GM18858 (cell line): ENCODE results near the gene NR3C2.
"Not testable (repeated sequence)": the region's sequence is repeated elsewhere in the genome, so short reads cannot be mapped to it uniquely, and the experiment has no call there.

Experiments
- ATAC-seq: cut with Tn5 transposase; IDR thresholded peaks from one replicate; pipeline ENCODE4 v1.9.1; 2021; ENCODE audit not compliant: unreplicated experiment

NR3C2 gene

DNA sequence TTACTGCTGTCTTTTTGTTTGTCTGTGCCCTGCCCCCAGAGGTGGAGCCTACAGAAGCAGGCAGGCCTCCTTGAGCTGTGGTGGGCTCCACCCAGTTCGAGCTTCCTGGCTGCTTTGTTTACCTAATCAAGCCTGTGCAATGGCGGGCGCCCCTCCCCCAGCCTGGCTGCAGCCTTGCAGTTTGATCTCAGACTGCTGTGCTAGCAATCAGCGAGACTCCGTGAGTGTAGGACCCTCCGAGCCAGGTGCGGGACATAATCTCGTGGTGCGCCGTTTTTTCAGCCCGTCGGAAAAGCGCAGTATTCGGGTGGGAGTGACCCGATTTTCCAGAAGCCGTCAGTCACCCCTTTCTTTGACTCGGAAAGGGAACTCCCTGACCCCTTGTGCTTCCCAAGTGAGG lies 118.9 kb downstream of the NR3C2 start:
- ATAC-seq, result not testable (repeated sequence)

- no peak for ATAC-seq
These were observed 127.2 kb downstream of the NR3C2 start for GRCh38 chr4:148315049-148315448.

GRCh38 chr4:148312956-148313490 lies 129.2 kb downstream of the NR3C2 start:
- ATAC-seq, result no peak

DNA sequence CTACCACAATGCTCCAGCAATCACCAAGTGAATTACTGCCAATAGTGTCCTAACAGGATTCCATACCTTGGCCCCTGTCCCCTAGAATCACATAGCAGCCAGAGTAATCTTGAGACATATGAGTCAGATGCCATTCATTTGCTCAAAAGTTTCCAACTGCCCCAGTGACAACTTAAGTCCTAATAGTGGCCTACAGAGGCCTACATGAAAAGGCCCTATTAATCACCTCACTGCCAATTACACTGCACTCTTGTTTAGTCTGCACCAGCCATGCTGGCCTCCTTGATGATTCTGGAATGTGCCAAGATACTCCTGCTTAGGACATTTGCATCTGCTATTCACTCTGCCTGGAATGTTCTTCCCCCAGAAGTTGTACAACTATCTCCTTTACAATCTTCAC lies 130.7 kb downstream of the NR3C2 start:
- no peak for ATAC-seq

GRCh38 chr4:148310756-148311155 lies 131.5 kb downstream of the NR3C2 start:
- ATAC-seq, result no peak

DNA sequence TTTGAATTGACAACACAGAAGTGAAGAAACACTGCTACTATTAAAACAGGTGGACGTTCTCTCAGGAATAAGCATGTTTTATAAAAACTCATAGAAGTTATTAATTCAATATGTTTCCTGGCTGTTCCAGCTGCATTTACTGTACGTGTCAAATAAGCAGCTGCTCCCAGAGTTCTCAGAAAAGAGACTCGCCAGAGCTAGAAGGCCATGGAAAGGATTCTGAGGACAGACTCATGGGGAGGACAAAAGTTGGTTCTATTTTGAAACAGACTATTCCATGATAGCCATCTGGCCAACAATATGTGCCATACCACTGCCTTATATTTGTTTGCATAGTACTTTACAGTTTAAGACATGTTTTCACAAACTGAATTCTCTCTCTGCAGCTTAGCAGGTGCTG lies 136.5 kb downstream of the NR3C2 start:
- no peak for ATAC-seq

GRCh38 chr4:148302416-148302815 lies 139.8 kb downstream of the NR3C2 start:
- no peak for ATAC-seq

DNA sequence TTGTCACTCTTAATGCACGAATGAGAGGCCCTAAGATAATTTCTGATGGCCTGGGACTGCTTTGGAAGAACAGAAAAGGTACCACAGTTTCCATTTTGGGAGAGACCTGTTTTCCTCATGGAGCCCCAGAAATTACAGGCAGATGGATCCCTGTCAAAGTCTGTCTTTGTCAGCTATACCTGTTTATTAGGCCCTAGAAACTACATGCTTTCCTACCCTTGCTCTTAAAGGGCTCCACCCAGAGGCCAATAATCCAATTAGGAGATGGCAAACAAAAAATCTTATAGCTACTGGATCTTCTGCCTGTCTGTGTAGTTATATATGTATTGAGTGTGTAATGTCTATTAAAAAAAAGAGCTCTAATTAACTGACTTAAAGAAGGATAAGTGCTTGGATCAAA lies 141.3 kb downstream of the NR3C2 start:
- ATAC-seq, result no peak

DNA sequence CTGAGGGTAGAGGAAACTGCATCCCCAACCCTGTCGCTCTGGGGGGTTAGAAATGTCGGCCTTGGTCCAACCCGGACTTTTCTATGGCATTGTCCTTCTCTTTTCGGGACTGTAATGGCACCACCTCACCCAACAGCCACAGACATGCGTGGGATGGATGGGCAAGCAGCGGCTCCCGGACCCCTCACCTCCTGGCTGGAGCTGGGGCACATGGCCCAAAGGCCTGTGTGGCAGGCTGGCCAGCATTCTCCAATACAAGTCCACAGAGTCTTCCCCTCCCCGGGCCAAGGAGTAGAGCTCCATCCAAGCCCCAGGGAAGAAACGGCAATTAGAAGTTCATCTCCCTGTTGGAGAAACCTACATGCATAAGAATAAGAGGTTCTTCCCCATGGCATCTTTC lies 142.9 kb downstream of the NR3C2 start:
- no peak for ATAC-seq

GRCh38 chr4:148296498-148296897 lies 145.7 kb downstream of the NR3C2 start:
- ATAC-seq, result no peak

DNA sequence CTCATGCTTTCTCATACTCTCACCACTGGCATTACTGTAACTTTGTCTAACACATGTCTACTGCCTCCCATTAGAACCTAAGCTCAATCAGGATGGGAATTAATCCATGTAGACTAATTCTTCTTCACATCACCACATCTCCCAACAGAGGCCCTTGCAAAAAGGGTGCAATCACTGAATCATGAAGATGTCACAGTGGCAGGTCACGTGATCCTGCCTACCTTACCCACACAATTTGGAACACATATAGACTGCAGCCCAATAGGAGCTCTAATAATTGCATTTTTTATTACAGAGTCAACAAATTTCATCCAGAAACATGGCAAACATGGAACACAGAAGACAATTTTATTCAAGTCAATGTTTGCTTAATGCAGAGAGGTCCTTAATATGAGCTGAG lies 146.6 kb downstream of the NR3C2 start:
- ATAC-seq, result no peak

- no peak for ATAC-seq
These were observed 148.6 kb downstream of the NR3C2 start for GRCh38 chr4:148293571-148293970.

- ATAC-seq, result no peak
These were observed 149.5 kb downstream of the NR3C2 start for GRCh38 chr4:148292686-148293085.

GRCh38 chr4:148289740-148290139 lies 152.5 kb downstream of the NR3C2 start:
- no peak for ATAC-seq

DNA sequence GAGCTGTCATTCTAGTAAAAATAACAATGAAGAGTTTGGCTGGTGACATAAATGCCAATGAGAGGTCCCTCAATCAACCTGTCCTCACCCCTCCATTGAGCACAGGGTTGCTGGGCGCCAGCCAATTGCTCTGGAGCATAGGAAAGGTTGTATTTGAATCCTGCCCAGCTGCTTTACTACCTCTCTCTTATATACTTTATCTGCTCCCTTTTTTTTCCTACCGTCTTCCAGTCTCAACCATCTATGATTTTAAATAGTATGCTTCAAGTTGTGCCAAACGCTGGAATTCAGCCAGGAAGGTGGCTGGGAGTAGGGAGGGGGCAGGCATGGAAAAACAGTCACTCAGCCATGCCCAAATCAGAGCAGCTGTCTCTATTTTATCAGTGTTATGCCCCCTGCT lies 153.8 kb downstream of the NR3C2 start:
- ATAC-seq, result no peak

GRCh38 chr4:148287111-148287510 lies 155.1 kb downstream of the NR3C2 start:
- ATAC-seq, result no peak

GRCh38 chr4:148286012-148286411 lies 156.2 kb downstream of the NR3C2 start:
- no peak for ATAC-seq

GRCh38 chr4:148283665-148284064 lies 158.5 kb downstream of the NR3C2 start:
- ATAC-seq, result no peak

GRCh38 chr4:148278310-148278709 lies 163.9 kb downstream of the NR3C2 start:
- no peak for ATAC-seq

DNA sequence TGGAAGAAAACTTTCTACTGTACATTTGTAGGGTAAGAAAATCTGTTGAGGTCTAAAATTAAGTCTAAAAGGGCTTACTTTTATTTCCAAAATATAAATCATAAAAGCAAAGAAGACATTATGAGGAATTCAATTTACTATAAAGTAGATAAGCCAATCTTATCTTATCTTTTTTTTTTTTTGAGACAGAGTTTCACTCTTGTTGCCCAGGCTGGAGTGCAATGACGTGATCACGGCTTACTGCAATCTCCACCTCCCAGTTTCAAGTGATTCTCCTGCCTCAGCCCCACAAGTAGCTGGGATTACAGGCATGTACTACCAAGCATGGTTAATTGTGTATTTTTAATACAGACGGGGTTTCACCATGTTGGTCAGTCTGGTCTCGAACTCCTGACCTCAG lies 166.9 kb downstream of the NR3C2 start:
- no peak for ATAC-seq

- no peak for ATAC-seq
These were observed 168.7 kb downstream of the NR3C2 start for GRCh38 chr4:148273501-148273986.

DNA sequence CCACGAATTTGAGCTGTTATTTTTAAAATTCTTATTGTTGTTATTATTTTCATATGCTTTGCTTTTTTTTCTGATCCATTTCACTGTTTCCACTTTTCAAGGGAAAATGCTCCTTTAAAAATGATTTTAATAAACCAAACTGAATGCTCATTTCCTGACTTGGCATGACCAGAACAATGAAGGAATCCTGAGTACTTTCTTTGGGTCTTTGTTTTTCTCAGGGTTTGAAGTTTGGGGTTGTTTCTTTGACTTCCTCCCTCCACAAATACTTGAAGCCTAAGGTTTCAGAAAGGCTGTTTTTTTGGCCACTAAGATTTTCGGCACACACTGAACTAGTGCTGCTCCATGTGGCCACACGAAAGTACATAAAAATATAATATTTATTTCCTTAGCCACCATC lies 171.0 kb downstream of the NR3C2 start:
- no peak for ATAC-seq

- no peak for ATAC-seq
These were observed 171.6 kb downstream of the NR3C2 start for GRCh38 chr4:148270630-148271029.

DNA sequence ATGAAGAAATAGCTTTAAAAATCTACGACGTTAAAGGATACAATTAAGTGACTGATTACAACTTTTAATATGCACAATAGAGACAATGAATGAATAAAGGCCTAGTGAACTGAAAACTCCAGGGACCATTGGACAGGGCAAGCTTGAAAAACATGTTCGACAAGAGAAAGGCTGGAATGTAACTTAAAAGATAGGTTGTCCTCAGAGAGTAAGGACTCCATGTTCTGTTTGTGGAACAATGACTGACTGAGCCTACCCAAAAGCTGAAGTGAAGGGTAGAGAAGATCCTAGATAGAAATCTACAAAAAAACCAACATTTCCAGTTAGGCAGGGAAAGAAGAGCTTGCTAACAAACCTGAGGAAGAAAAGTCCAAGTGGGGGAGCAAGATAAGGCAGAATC lies 173.4 kb downstream of the NR3C2 start:
- no peak for ATAC-seq
